Measurements from ENCODE around the gene MBD6. TPM values are rescaled to one million over a fixed set of nuclear protein-coding genes. Genes with fewer than 3 reads are reported as not detected.

MBD6 gene
- total RNA-seq: 3.6 and 5.5 TPM in 2 replicates

DNA sequence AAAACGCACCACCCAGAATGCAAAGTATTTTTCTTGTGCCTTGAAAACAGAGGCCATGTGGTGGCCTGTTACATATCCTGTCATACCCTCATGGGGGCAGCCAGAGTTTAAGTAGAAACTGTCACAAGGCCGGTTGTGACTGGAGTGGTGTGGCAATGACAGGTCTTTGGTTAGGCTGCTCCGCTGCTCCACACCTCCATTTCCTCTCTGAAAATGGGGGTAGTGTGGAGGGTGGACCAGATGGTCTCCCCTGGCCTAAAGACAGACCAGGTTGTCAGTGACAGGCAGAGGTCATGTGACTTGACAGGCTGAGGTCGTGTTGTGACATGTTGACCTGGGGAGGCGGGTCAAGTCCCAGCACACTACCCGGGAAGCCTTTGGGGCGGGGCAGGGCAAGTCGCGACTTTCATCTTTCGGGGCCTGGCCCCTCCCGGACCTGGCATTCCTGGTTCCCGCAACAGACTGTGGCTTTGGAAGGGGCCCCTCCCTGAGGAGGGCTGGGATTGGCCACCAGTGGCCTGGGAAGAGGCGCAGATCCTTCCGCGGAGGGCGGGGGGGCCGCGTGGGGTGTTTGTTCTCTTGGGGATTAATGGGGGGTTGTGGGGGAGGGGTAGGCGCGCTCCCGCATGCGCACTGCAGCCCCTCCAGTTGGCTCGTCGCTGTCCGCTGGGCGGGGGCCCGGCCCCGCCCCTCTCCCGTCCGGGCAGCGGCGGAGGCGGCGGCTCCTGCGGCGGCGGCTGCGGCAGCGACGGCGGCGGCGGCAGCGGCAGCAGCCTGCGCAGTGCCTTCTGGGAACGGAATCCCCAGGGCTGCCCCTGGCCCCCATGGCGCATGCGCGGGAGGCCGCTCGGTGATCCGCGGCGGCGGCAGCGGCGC lies at the start of gene MBD6:
MBD6 (plus strand) TSS at position 814 of the 876 bp plus-strand sequence. CDS start 1,480 bp downstream, outside the sequence.

DNA sequence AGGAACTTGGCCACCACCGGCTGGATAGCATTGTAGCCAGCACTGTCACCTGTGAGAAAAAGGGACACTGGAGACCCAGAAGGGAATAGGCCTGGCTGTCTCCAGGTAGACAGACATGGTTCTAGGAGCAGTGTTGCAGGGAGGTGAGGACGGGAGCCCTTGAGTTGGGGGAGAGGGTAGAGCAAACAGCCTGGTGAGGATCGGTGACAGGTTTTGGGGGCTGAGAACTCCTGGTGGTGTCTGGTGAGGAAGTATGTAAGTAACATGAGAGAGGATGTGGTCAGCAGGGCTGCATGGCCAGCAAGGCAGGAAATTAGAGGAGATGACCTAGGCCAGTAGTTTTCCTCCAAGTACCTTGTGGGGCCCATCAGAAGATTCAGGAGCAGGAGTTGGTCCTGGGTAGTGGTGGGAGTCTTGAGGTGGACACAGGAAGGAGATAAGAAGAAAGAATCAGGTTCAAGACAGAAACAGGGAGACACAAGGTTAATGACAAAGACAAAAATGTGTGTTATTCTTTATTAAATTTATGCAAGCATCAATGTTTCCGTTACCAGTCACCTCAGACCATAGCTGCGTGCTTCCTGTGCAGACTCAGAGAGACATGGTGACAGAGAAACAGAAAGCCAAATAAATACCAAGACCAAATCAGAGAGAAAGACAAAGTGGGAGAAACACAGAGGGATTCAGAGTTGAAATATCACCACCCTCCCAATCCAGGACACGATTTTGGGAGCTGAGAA lies 43.1 kb upstream of the MBD6 start, which contains the start of gene ARHGAP9:
ARHGAP9 (minus strand) TSS at position 491 of the 740 bp plus-strand sequence; CDS start at position 31, 460 bp downstream.

DNA sequence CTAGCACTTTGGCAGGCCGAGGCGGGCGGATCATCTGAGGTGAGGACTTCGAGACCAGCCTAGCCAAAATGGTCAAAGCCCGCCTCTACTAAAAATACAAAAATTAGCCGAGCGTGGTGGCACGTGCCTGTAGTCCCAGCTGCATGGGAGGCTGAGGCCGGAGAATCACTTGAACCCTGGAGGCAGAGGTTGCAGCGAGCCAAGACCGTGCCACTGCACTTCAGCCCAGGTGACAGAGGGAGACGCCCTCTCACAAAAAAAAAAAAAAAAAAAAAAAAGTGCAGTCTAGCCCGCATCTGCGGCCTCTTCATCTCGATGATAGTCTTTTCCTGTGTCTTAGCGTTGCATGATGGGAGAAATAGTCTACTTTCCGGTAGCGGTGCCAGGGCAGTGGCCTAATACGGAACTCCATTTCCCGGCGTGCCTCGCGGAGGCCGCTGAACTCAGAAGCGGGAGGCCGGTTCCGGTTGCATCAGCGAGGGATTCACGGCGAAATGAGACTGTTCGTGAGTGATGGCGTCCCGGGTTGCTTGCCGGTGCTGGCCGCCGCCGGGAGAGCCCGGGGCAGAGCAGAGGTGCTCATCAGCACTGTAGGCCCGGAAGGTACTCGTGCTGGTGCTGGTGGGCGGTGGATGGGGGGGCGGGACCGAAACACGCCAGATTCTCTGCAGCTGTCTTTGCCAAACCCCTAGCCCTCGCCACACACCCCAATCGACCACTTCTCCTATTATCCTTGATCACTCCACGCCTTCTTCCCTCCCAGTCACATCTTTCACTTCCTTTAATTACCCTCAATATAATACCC lies 34.8 kb upstream of the MBD6 start, which contains the start of gene MARS1:
MARS1 (plus strand) TSS at position 472 of the 805 bp plus-strand sequence; CDS start at position 495, 23 bp downstream.

DNA sequence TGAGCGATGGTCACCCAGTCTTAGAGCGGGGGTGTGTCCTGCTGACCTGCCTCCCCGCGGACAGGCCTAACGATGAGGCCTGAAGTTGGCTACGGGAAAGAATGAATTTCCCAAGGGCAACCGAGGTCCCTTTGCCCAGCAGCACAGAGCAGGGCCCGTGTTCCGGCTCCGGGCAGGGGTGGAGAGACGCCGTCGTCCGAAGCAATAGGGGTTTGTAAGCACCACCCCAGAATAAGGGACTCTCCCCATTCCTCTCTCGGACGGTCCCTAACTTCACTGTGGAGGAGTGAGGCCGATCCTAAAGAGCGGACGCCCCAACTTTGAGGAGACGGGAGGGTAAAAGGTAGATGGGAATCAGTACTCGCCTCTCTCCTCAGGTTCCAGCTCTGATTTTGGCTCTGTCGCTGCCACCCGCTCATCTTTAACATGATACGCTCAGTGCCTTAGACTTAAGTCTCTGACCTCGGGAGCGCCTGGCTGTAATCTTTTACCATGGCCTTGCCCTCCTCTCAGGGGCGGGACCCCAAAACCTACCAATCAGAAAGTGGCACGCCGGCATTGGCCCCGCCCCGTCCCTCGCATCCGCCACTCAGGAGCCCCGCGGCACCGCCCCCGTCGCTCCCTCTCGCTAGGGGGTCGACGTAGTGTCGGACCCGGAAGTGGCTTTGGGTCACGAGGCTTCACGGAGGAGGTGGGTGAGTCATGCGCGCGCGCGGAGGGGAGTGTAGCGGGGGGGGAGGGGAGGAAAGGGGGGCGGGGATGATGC lies 2.4 kb upstream of the MBD6 start, which contains the start of gene DDIT3:
DDIT3 (minus strand) TSS at position 462 of the 766 bp plus-strand sequence. CDS start 3,108 bp downstream, outside the sequence.

GRCh38 chr12:57546438-57547287 lies 24.0 kb downstream of the MBD6 start, which contains the start of gene DCTN2:
DCTN2 (minus strand) TSS chr12:57547192; CDS start chr12:57547063, 129 bp downstream.

DNA sequence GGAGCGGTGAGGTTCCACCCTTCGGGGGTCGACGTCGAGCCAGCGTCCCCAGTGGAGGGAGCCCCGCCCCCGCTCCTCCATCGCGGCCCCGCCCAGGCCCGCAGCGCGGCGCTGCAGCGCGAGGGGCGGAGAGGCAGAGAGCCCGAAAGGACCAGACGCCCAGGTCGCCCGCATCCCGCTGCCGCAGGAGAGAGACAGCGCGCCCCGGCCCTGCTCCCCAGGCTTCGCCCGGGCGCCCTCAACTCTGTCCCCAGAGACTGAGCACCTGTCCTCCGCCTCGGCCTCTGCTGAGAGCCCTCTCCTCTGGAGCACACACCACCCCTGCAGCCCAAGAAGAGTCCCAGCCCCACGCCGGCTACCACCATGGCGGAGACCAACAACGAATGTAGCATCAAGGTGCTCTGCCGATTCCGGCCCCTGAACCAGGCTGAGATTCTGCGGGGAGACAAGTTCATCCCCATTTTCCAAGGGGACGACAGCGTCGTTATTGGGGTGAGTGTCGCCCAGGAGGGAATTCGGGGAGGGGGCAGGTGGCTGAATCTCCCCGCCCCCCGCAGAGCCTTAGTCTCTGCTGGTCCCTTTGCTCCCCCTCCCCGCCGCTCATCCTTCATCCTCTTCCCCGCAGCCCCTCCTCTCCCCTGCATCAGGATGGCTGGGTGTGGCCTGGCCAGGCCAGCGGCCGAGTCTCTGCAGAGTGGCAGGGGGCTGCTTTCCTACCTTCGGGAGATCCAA lies 27.5 kb downstream of the MBD6 start, which contains the start of gene KIF5A:
KIF5A (plus strand) TSS at position 136 of the 732 bp plus-strand sequence; CDS start at position 364, 228 bp downstream.

Other genes with a start within 250 kb of the MBD6 start
- 8.0 and 9.0 TPM in 2 replicates for gene R3HDM2, start 91.8 kb upstream of the MBD6 start, total RNA-seq
- not detected in 2 replicates for gene INHBC, start 88.0 kb upstream of the MBD6 start, total RNA-seq
- 9.0 and 12.7 TPM in 2 replicates for gene INHBE, start 67.5 kb upstream of the MBD6 start, total RNA-seq
- gene GLI1, start 63.0 kb upstream of the MBD6 start, total RNA-seq: 0.18 and 0.71 TPM in 2 replicates
- 0.09 and 0.28 TPM in 2 replicates for gene ARHGAP9, start 43.0 kb upstream of the MBD6 start, total RNA-seq
- 181 and 241 TPM in 2 replicates for gene MARS1, start 34.8 kb upstream of the MBD6 start, total RNA-seq
- 70.8 and 124 TPM in 2 replicates for gene DDIT3, start 2.3 kb upstream of the MBD6 start, total RNA-seq
- gene DCTN2, start 24.4 kb downstream of the MBD6 start, total RNA-seq: 68.8 and 71.7 TPM in 2 replicates
- gene KIF5A, start 27.2 kb downstream of the MBD6 start, total RNA-seq: 0.09 and 0.14 TPM in 2 replicates
- 8.6 and 8.8 TPM in 2 replicates for gene PIP4K2C, start 68.4 kb downstream of the MBD6 start, total RNA-seq
- gene DTX3, start 82.0 kb downstream of the MBD6 start, total RNA-seq: 8.8 and 11.5 TPM in 2 replicates
- 22.3 and 40.6 TPM in 2 replicates for gene ARHGEF25, start 88.6 kb downstream of the MBD6 start, total RNA-seq
- 0.55 and 0.85 TPM in 2 replicates for gene B4GALNT1, start 110.4 kb downstream of the MBD6 start, total RNA-seq
- gene OS9, start 171.3 kb downstream of the MBD6 start, total RNA-seq: 180 and 267 TPM in 2 replicates
- 0.14 and 0.28 TPM in 2 replicates for gene AGAP2, start 215.9 kb downstream of the MBD6 start, total RNA-seq
- 64.6 and 87.0 TPM in 2 replicates for gene TSPAN31, start 222.2 kb downstream of the MBD6 start, total RNA-seq
- gene CDK4, start 229.5 kb downstream of the MBD6 start, total RNA-seq: 140 and 210 TPM in 2 replicates
- gene MARCHF9, start 232.3 kb downstream of the MBD6 start, total RNA-seq: 2.3 and 3.1 TPM in 2 replicates
- gene CYP27B1, start 244.3 kb downstream of the MBD6 start, total RNA-seq: 0.14 and 0.28 TPM in 2 replicates
- gene METTL1, start 249.3 kb downstream of the MBD6 start, total RNA-seq: 3.8 and 9.1 TPM in 2 replicates
- 4.3 and 5.2 TPM in 2 replicates for gene EEF1AKMT3, start 249.8 kb downstream of the MBD6 start, total RNA-seq